ENCODE measurements around the gene CGNL1.

The CGNL1 gene

GRCh38 chr15:57596301-57596855, 220.1 kb downstream of the CGNL1 start (continued):
- TF ChIP-seq, protein P1, sequence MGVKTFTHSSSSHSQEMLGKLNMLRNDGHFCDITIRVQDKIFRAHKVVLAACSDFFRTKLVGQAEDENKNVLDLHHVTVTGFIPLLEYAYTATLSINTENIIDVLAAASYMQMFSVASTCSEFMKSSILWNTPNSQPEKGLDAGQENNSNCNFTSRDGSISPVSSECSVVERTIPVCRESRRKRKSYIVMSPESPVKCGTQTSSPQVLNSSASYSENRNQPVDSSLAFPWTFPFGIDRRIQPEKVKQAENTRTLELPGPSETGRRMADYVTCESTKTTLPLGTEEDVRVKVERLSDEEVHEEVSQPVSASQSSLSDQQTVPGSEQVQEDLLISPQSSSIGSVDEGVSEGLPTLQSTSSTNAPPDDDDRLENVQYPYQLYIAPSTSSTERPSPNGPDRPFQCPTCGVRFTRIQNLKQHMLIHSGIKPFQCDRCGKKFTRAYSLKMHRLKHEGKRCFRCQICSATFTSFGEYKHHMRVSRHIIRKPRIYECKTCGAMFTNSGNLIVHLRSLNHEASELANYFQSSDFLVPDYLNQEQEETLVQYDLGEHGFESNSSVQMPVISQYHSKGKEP (tag by site-specific recombination; IDR thresholded peaks at IDR 0.05): no peak
- TF ChIP-seq ZNF548 (tag by site-specific recombination; IDR thresholded peaks at IDR 0.05) (no peak), ZNF449 (tag by site-specific recombination; IDR thresholded peaks at IDR 0.05) (no peak)

DNA sequence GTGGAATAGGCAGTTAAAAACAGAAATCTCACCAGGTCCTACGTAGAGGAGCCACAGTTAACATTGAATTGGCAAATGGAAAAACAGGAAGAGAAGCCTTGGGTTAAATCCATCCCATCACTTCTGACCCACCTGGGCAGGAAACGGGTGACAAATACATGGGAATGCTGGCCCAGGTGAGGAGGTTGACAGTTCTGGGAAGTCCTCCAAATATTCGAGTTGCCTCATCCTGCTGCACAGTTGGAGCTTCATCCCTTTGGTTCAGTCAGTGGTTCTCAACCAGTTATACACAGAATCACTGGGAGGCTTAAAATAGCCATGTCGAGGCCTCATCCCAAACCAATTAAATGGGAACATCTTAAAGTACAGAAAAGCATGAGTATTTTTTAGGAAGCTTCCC, 220.7 kb downstream of the CGNL1 start:
- POLR2A ChIA-PET: no interaction called here
- Histone ChIP-seq H3K9me3 (ENCODE audit: control insufficient read depth, insufficient read depth, low read depth, low read length) (no peaks in the 10 kb centered on the region), H3K27ac (ENCODE audit: extremely low read depth, low read depth, low read length) (no peak overlapping the region), H3K4me3 (ENCODE audit: low read depth, low read length) (no peak overlapping the region), H3K4me1 (ENCODE audit: control insufficient read depth, insufficient read depth, low read length) (no peaks in the 10 kb centered on the region), H3K36me3 (ENCODE audit: control insufficient read depth in 2 of 2, insufficient read depth in 1 of 2, low read length in 2 of 2) (no peaks in the 10 kb centered on the region)
- TF ChIP-seq, protein P2, sequence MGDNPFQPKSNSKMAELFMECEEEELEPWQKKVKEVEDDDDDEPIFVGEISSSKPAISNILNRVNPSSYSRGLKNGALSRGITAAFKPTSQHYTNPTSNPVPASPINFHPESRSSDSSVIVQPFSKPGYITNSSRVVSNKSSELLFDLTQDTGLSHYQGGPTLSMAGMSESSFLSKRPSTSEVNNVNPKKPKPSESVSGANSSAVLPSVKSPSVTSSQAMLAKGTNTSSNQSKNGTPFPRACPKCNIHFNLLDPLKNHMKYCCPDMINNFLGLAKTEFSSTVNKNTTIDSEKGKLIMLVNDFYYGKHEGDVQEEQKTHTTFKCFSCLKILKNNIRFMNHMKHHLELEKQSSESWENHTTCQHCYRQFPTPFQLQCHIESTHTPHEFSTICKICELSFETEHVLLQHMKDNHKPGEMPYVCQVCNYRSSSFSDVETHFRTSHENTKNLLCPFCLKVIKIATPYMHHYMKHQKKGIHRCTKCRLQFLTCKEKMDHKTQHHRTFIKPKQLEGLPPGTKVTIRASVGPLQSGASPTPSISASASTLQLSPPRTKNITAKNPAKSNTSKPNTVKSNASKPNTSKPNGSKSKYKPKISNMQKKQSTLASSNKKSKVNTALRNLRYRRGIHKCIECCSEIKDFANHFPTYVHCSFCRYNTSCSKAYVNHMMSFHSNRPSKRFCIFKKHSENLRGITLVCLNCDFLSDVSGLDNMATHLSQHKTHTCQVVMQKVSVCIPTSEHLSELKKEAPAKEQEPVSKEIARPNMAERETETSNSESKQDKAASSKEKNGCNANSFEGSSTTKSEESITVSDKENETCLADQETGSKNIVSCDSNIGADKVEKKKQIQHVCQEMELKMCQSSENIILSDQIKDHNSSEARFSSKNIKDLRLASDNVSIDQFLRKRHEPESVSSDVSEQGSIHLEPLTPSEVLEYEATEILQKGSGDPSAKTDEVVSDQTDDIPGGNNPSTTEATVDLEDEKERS (tag by site-specific recombination; IDR thresholded peaks at IDR 0.05): no peak
- TF ChIP-seq, protein P3, sequence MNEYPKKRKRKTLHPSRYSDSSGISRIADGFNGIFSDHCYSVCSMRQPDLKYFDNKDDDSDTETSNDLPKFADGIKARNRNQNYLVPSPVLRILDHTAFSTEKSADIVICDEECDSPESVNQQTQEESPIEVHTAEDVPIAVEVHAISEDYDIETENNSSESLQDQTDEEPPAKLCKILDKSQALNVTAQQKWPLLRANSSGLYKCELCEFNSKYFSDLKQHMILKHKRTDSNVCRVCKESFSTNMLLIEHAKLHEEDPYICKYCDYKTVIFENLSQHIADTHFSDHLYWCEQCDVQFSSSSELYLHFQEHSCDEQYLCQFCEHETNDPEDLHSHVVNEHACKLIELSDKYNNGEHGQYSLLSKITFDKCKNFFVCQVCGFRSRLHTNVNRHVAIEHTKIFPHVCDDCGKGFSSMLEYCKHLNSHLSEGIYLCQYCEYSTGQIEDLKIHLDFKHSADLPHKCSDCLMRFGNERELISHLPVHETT (tag by site-specific recombination; IDR thresholded peaks at IDR 0.05): no peak
- TF ChIP-seq ZNF114 (tag by site-specific recombination; IDR thresholded peaks at IDR 0.05): no peak
- TF ChIP-seq ZBTB6 (tag by site-specific recombination; IDR thresholded peaks at IDR 0.05): no peak
- no peak for TF ChIP-seq ZNF274 (IDR thresholded peaks at IDR 0.05; ENCODE audit: low read length)
- TF ChIP-seq ZNF274 (tag by site-specific recombination; IDR thresholded peaks at IDR 0.05; ENCODE audit: borderline replicate concordance): no peak
- no peak for TF ChIP-seq ZNF514 (tag by site-specific recombination; IDR thresholded peaks at IDR 0.05)
- TF ChIP-seq, protein P4, sequence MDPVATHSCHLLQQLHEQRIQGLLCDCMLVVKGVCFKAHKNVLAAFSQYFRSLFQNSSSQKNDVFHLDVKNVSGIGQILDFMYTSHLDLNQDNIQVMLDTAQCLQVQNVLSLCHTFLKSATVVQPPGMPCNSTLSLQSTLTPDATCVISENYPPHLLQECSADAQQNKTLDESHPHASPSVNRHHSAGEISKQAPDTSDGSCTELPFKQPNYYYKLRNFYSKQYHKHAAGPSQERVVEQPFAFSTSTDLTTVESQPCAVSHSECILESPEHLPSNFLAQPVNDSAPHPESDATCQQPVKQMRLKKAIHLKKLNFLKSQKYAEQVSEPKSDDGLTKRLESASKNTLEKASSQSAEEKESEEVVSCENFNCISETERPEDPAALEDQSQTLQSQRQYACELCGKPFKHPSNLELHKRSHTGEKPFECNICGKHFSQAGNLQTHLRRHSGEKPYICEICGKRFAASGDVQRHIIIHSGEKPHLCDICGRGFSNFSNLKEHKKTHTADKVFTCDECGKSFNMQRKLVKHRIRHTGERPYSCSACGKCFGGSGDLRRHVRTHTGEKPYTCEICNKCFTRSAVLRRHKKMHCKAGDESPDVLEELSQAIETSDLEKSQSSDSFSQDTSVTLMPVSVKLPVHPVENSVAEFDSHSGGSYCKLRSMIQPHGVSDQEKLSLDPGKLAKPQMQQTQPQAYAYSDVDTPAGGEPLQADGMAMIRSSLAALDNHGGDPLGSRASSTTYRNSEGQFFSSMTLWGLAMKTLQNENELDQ (tag by site-specific recombination; IDR thresholded peaks at IDR 0.05; ENCODE audit: low read depth): no peak
- TF ChIP-seq ZNF140 (tag by site-specific recombination; IDR thresholded peaks at IDR 0.05): no peak
- CTCF ChIA-PET: no interaction called here
